H9 (cell line): Measurements from ENCODE around the gene TCF20. TPM values are rescaled to one million over a fixed set of nuclear protein-coding genes. Genes with fewer than 3 reads are reported as not detected.

Experiments
- DNase-seq: peaks from one replicate; pipeline ENCODE4 v3.0.0-alpha.2; 2017
- H2AFZ ChIP-seq: one replicate; pipeline ENCODE4 v1.6.1; 2013; ENCODE audit warnings: mild to moderate bottlenecking, low read length, control low read depth, moderate library complexity
- H2AK5ac ChIP-seq: 2 replicates; pipeline ENCODE4 v1.6.1; 2013; ENCODE audit warnings: low read length, control low read depth, mixed read lengths; ENCODE audit not compliant: insufficient read length
- H2BK120ac ChIP-seq: one replicate; pipeline ENCODE4 v1.6.1; 2013; ENCODE audit warnings: low read depth, mild to moderate bottlenecking, low read length, control low read depth, inconsistent platforms; ENCODE audit not compliant: poor library complexity, severe bottlenecking
- H2BK12ac ChIP-seq: 2 replicates; pipeline ENCODE4 v1.6.1; 2013; ENCODE audit warnings: low read length, control low read depth, mixed read lengths, low read depth; ENCODE audit not compliant: insufficient read length
- H2BK15ac ChIP-seq: 2 replicates; pipeline ENCODE4 v1.6.1; 2013; ENCODE audit warnings: low read depth, low read length, control low read depth
- H2BK20ac ChIP-seq: one replicate; pipeline ENCODE4 v1.6.1; 2013; ENCODE audit warnings: low read depth, mild to moderate bottlenecking, low read length, control low read depth, inconsistent platforms; ENCODE audit not compliant: poor library complexity, severe bottlenecking
- H2BK5ac ChIP-seq: 2 replicates; pipeline ENCODE4 v1.6.1; 2013; ENCODE audit warnings: low read length, control low read depth, mixed read lengths; ENCODE audit not compliant: insufficient read length
- H3K14ac ChIP-seq: 2 replicates; pipeline ENCODE4 v1.6.1; 2013; ENCODE audit warnings: low read length, control low read depth; ENCODE audit not compliant: insufficient read depth
- H3K18ac ChIP-seq: 2 replicates; pipeline ENCODE4 v1.6.1; 2013; ENCODE audit warnings: low read depth, mild to moderate bottlenecking, mixed read lengths, low read length, control low read depth; ENCODE audit not compliant: insufficient read length
- H3K23ac ChIP-seq: 2 replicates; pipeline ENCODE4 v1.6.1; 2013; ENCODE audit warnings: low read length, control low read depth, mixed read lengths, low read depth; ENCODE audit not compliant: insufficient read length
- H3K23me2 ChIP-seq: 2 replicates; pipeline ENCODE4 v1.6.1; 2013; ENCODE audit warnings: low read depth, mild to moderate bottlenecking, mixed read lengths, low read length, control low read depth; ENCODE audit not compliant: insufficient read length, poor library complexity, severe bottlenecking
- H3K27ac ChIP-seq: 2 replicates; pipeline ENCODE4 v1.5.1; 2013; ENCODE audit warnings: low read length, control low read depth, mixed read lengths, low read depth; ENCODE audit not compliant: insufficient read length
- H3K27me3 ChIP-seq: 2 replicates; pipeline ENCODE4 v1.6.1; 2013; ENCODE audit warnings: low read length, control low read depth, inconsistent platforms; ENCODE audit not compliant: insufficient read depth
- H3K4ac ChIP-seq: 2 replicates; pipeline ENCODE4 v1.6.1; 2013; ENCODE audit warnings: low read depth, mild to moderate bottlenecking, control low read depth, inconsistent platforms, low read length, moderate library complexity
- H3K4me1 ChIP-seq: 2 replicates; pipeline ENCODE4 v1.6.1; 2013; ENCODE audit warnings: low read length, control low read depth, inconsistent platforms; ENCODE audit not compliant: insufficient read depth
- H3K4me2 ChIP-seq: 2 replicates; pipeline ENCODE4 v1.6.1; 2013; ENCODE audit warnings: low read length, control low read depth, mixed read lengths; ENCODE audit not compliant: insufficient read length, insufficient read depth
- H3K56ac ChIP-seq: 2 replicates; pipeline ENCODE4 v1.6.1; 2013; ENCODE audit warnings: low read depth, mild to moderate bottlenecking, mixed read lengths, low read length, control low read depth; ENCODE audit not compliant: insufficient read length
- H3K79me1 ChIP-seq: 2 replicates; pipeline ENCODE4 v1.6.1; 2013; ENCODE audit warnings: low read depth, mild to moderate bottlenecking, moderate library complexity, low read length, control low read depth, inconsistent platforms; ENCODE audit not compliant: insufficient read depth, poor library complexity, severe bottlenecking
- H3K79me2 ChIP-seq: 2 replicates; pipeline ENCODE4 v1.6.1; 2013; ENCODE audit warnings: low read length, control low read depth, inconsistent platforms; ENCODE audit not compliant: insufficient read depth
- H3K9ac ChIP-seq: 2 replicates; pipeline ENCODE4 v1.6.1; 2013; ENCODE audit warnings: low read length, control low read depth, mixed read lengths; ENCODE audit not compliant: insufficient read length; ENCODE audit errors: extremely low read depth
- H3K9me3 ChIP-seq: one replicate; pipeline ENCODE4 v1.6.1; 2013; ENCODE audit warnings: low read depth, low read length, inconsistent platforms; ENCODE audit not compliant: control insufficient read depth
- H3T11ph ChIP-seq: one replicate; pipeline ENCODE4 v1.6.1; 2013; ENCODE audit warnings: mild to moderate bottlenecking, low read length, control low read depth, inconsistent platforms
- H4K20me1 ChIP-seq: one replicate; pipeline ENCODE4 v1.6.1; 2013; ENCODE audit not compliant: control insufficient read depth, insufficient read length, insufficient read depth
- H4K5ac ChIP-seq: 2 replicates; pipeline ENCODE4 v1.6.1; 2013; ENCODE audit warnings: low read depth, mild to moderate bottlenecking, mixed read lengths, low read length, control low read depth; ENCODE audit not compliant: insufficient read length
- H4K8ac ChIP-seq: replicated peaks from 2 replicates; pipeline ENCODE4 v1.6.1; 2013; ENCODE audit warnings: low read length, control low read depth, mixed read lengths, low read depth; ENCODE audit not compliant: insufficient read length
- H4K91ac ChIP-seq: 2 replicates; pipeline ENCODE4 v1.6.1; 2013; ENCODE audit warnings: low read depth, mild to moderate bottlenecking, moderate library complexity, mixed read lengths, low read length, control low read depth; ENCODE audit not compliant: insufficient read length
- H3K27ac Mint-ChIP-seq, 3 experiments: 2 replicates in 2 of 3; 3 replicates in 1 of 3; pipeline ENCODE4 v1.8.0; 2020 to 2021; ENCODE audit warnings: mixed read lengths in 3 of 3, mild to moderate bottlenecking in 1 of 3, moderate library complexity in 1 of 3
- H3K27me3 Mint-ChIP-seq: 2 replicates; pipeline ENCODE4 v1.8.0; 2021; ENCODE audit warnings: low read depth, mild to moderate bottlenecking, moderate library complexity, mixed read lengths
- H3K36me3 Mint-ChIP-seq, 3 experiments: 2 replicates in 2 of 3; 3 replicates in 1 of 3; pipeline ENCODE4 v1.8.0; 2020 to 2021; ENCODE audit warnings: low read depth in 3 of 3, mixed read lengths in 3 of 3; ENCODE audit not compliant: insufficient read depth in 1 of 3
- H3K4me1 Mint-ChIP-seq, 2 experiments: 2 replicates each; pipeline ENCODE4 v1.8.0; 2020; ENCODE audit warnings: mixed read lengths in 2 of 2
- H3K4me3 Mint-ChIP-seq, 2 experiments: 2 replicates in 1 of 2; 3 replicates in 1 of 2; pipeline ENCODE4 v1.8.0; 2020 to 2021; ENCODE audit warnings: mild to moderate bottlenecking in 2 of 2, mixed read lengths in 2 of 2, moderate library complexity in 1 of 2
- H3K9me3 Mint-ChIP-seq, 2 experiments: 2 replicates in 1 of 2; 3 replicates in 1 of 2; pipeline ENCODE4 v1.8.0; 2020; ENCODE audit warnings: mild to moderate bottlenecking in 2 of 2, mixed read lengths in 2 of 2, moderate library complexity in 1 of 2
- CTCF ChIP-seq: fragments of 200-600 bp; sonication (generic); conservative IDR thresholded peaks from 3 replicates; pipeline ENCODE4 v1.8.0; 2021; ENCODE audit warnings: antibody characterized with exemption, mild to moderate bottlenecking
- WGBS: extraction: QIAGEN DNeasy Blood & Tissue Kit; methylation state at CpG from one replicate; pipeline ENCODE4 v1.1.7; 2013; ENCODE audit warnings: missing lambda C conversion rate, low lambda C conversion rate, mixed read lengths; ENCODE audit not compliant: insufficient read length; ENCODE audit errors: extremely low coverage; 5-methylcytosine and 5-hydroxymethylcytosine counted together
- total RNA-seq: library from RNA; stranded (reverse); gene quantifications from 2 replicates; pipeline ENCODE4 v1.2.1, GENCODE V29; 2021

The TCF20 gene
- total RNA-seq, 1 experiment from 2014 or later: 75.6 TPM

GRCh38 chr22:42268852-42269410 lies 1.5 kb downstream of the TCF20 start:
- H4K5ac ChIP-seq: no peak overlapping the region
- no peak overlapping the region for H2BK120ac ChIP-seq
- no peak for DNase-seq
- no peak overlapping the region for H3K56ac ChIP-seq
- WGBS: no CpG with 5 or more reads among the region's 9 CpGs
- peaks cover 0 to 4% of the 10 kb centered on the region in 2 experiments; a peak in 2 of 5 replicates for H3K9me3 Mint-ChIP-seq
- peaks cover 27% of the 10 kb centered on the region; the same call in 1 of the 2 replicates for H3K79me2 ChIP-seq
- no peak overlapping the region for H2AK5ac ChIP-seq
- H2AFZ ChIP-seq: no peak overlapping the region
- H3K36me3 Mint-ChIP-seq: peaks cover 0 to 5% (median 4%) of the 10 kb centered on the region in 3 experiments; a peak in 6 of 7 replicates
- no peak overlapping the region for H3K14ac ChIP-seq
- H2BK5ac ChIP-seq: no peak overlapping the region
- no peak overlapping the region for H3K4ac ChIP-seq
- no peak overlapping the region for H4K8ac ChIP-seq
- peak overlapping the region; percentile 46 to 92 (median 73); a peak in 5 of 7 replicates for H3K27ac Mint-ChIP-seq
- H3K27me3 Mint-ChIP-seq: peaks cover 21% of the 10 kb centered on the region
- H4K20me1 ChIP-seq: no peaks in the 10 kb centered on the region
- peak overlapping the region; percentile 89 to 93 for H3K4me3 Mint-ChIP-seq
- H3K18ac ChIP-seq: no peak overlapping the region
- peak overlapping the region; percentile 82 for H3K4me2 ChIP-seq
- TF ChIP-seq CTCF: no peak
- H3K9ac ChIP-seq: peak overlapping the region; percentile 68
- H3K4me1 Mint-ChIP-seq: peaks cover 35% of the 10 kb centered on the region in 2 experiments
- peaks cover 7% of the 10 kb centered on the region for H3K23me2 ChIP-seq
- H3K27ac ChIP-seq: no peak overlapping the region
- peaks cover 11% of the 10 kb centered on the region for H3K79me1 ChIP-seq
- no peak overlapping the region for H2BK20ac ChIP-seq
- H2BK12ac ChIP-seq: no peak overlapping the region
- H3K23ac ChIP-seq: no peak overlapping the region
- H3K27me3 ChIP-seq: 0 out of 2 replicates have a peak, but pooled peaks cover 3% of the 10 kb centered on the region
- H3K4me1 ChIP-seq: peaks cover 3% of the 10 kb centered on the region; the same call in 1 of the 2 replicates
- H3T11ph ChIP-seq: no peak overlapping the region
- H3K9me3 ChIP-seq: no peaks in the 10 kb centered on the region
- H2BK15ac ChIP-seq: no peak overlapping the region
- H4K91ac ChIP-seq: no peak overlapping the region
